Neural cell (in vitro differentiated cells): ENCODE data around the gene TMTC1. TPM values are rescaled to one million over a fixed set of nuclear protein-coding genes. Genes with fewer than 3 reads are reported as not detected.

Experiments
- H2AFZ ChIP-seq: fragments of 200-600, 300-800 bp; sonication (generic), shearing (Covaris generic); 2 replicates; pipeline ENCODE4 v1.6.0; 2014; ENCODE audit warnings: low read depth, mild to moderate bottlenecking, antibody characterized with exemption, low read length, moderate library complexity
- H3F3A ChIP-seq: fragments of 200-600 bp; shearing (Covaris generic); 2 replicates; pipeline ENCODE4 v1.6.1; 2016; ENCODE audit warnings: mild to moderate bottlenecking, moderate library complexity, mixed read lengths, antibody characterized with exemption, low read length; ENCODE audit not compliant: insufficient read depth, poor library complexity, severe bottlenecking
- H3K27ac ChIP-seq: fragments of 200-600, 300-800 bp; sonication (generic), shearing (Covaris generic); 2 replicates; pipeline ENCODE4 v1.5.1; 2014; ENCODE audit warnings: mild to moderate bottlenecking, low read length, moderate library complexity
- H3K27me3 ChIP-seq: fragments of 300-800, 200-600 bp; sonication (generic), shearing (Covaris generic); 2 replicates; pipeline ENCODE4 v1.6.0; 2014; ENCODE audit warnings: mild to moderate bottlenecking, low read depth, low read length, moderate library complexity; ENCODE audit not compliant: insufficient read depth
- H3K36me3 ChIP-seq: fragments of 300-800, 200-600 bp; sonication (generic), shearing (Covaris generic); 2 replicates; pipeline ENCODE4 v1.5.1; 2014; ENCODE audit warnings: mild to moderate bottlenecking, antibody characterized with exemption, low read length, moderate library complexity; ENCODE audit not compliant: insufficient read depth
- H3K4me2 ChIP-seq: fragments of 300-800, 200-600 bp; sonication (generic), shearing (Covaris generic); 2 replicates; pipeline ENCODE4 v1.6.0; 2014; ENCODE audit warnings: mild to moderate bottlenecking, low read length
- H3K4me3 ChIP-seq: fragments of 300-800, 200-600 bp; sonication (generic), shearing (Covaris generic); 2 replicates; pipeline ENCODE4 v1.5.1; 2014; ENCODE audit warnings: mild to moderate bottlenecking, low read length, moderate library complexity
- H3K79me2 ChIP-seq: fragments of 200-600 bp; shearing (Covaris generic); replicated peaks from 2 replicates; pipeline ENCODE4 v1.6.0; 2014; ENCODE audit warnings: mild to moderate bottlenecking, low read length, moderate library complexity; ENCODE audit not compliant: insufficient read depth
- H3K9ac ChIP-seq: fragments of 300-800, 200-600 bp; sonication (generic), shearing (Covaris generic); 2 replicates; pipeline ENCODE4 v1.6.1; 2016; ENCODE audit warnings: mild to moderate bottlenecking, low read length, mixed read lengths
- H3K9me2 ChIP-seq: fragments of 200-600 bp; shearing (Covaris generic); 2 replicates; pipeline ENCODE4 v1.6.1; 2016; ENCODE audit warnings: mild to moderate bottlenecking, low read length, mixed read lengths; ENCODE audit not compliant: insufficient read depth
- H3K9me3 ChIP-seq: fragments of 200-600, 300-800 bp; sonication (generic), shearing (Covaris generic); 2 replicates; pipeline ENCODE4 v1.6.1; 2016; ENCODE audit warnings: mild to moderate bottlenecking, mixed run types, low read length, moderate library complexity, mixed read lengths
- H4K20me1 ChIP-seq: fragments of 200-600 bp; shearing (Covaris generic); 2 replicates; pipeline ENCODE4 v1.6.1; 2016; ENCODE audit warnings: mild to moderate bottlenecking, mixed run types; ENCODE audit not compliant: insufficient read depth
- EP300 ChIP-seq: fragments of 450-650 bp; conservative IDR thresholded peaks from 2 replicates; pipeline ENCODE4 v1.6.1; 2014; ENCODE audit warnings: antibody characterized with exemption, mild to moderate bottlenecking, moderate library complexity; ENCODE audit not compliant: poor library complexity, severe bottlenecking
- EZH2 ChIP-seq: fragments of 200-600, 300-800 bp; shearing (Covaris generic), sonication (generic); IDR thresholded peaks from 2 replicates; pipeline ENCODE4 v1.6.1; 2014; ENCODE audit warnings: antibody characterized with exemption, low read length, borderline replicate concordance, mild to moderate bottlenecking; ENCODE audit not compliant: insufficient read depth, poor library complexity, severe bottlenecking
- MXI1 ChIP-seq: fragments of 450-650 bp; conservative IDR thresholded peaks from 2 replicates; pipeline ENCODE4 v1.6.1; 2014; ENCODE audit warnings: antibody characterized with exemption, mild to moderate bottlenecking; ENCODE audit not compliant: poor library complexity, severe bottlenecking
- POLR2AphosphoS5 ChIP-seq: IDR thresholded peaks from 2 replicates; pipeline ENCODE4 v1.6.1; 2012
- RAD21 ChIP-seq: fragments of 450-650 bp; conservative IDR thresholded peaks from 2 replicates; pipeline ENCODE4 v1.6.1; 2014; ENCODE audit warnings: antibody characterized with exemption, mild to moderate bottlenecking, moderate library complexity
- SMC3 ChIP-seq: fragments of 450-650 bp; conservative IDR thresholded peaks from 2 replicates; pipeline ENCODE4 v1.6.1; 2014; ENCODE audit warnings: antibody characterized with exemption, mild to moderate bottlenecking, moderate library complexity; ENCODE audit not compliant: poor library complexity
- TAF1 ChIP-seq: IDR thresholded peaks from 2 replicates; pipeline ENCODE4 v1.6.1; 2012; ENCODE audit warnings: low read depth
- polyA plus RNA-seq: library from polyadenylated mRNA; depleted of rRNA; stranded (reverse); fragments of >200 nt; gene quantifications from 2 replicates; pipeline ENCODE4 v1.2.3, GENCODE V29; 2014
- TF ChIP-seq, protein P1 (sequence below): fragments of 450-650 bp; IDR thresholded peaks from 2 replicates; pipeline ENCODE4 v1.5.1; 2014; ENCODE audit warnings: antibody characterized with exemption, mild to moderate bottlenecking, moderate library complexity; ENCODE audit not compliant: poor library complexity, severe bottlenecking
- TF ChIP-seq, protein P2 (sequence below): IDR thresholded peaks from 2 replicates; pipeline ENCODE4 v1.6.1; 2012; ENCODE audit warnings: borderline replicate concordance

The TMTC1 gene
- polyA plus RNA-seq, 1 donor from 2014 or later = 10.0 TPM

DNA sequence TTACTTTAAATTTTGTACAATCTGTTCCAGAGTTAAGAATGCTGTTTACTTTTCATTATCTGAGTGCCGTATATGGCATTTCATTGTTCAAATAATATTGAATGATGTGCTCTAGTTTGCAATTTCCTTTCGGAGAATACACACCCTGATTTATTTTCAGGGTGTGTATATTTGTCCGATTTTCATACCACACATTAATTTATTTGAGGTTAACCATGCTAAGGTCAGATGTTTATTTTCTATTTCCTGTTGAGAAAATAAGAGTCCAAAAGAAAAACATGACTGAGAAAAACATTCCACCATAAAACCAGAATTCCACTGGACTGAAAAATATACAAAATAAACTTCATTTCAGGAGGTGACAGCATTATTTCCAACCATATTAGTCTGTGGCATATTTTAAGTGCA is 222.1 kb downstream of the TMTC1 start (continued):
- TF ChIP-seq, protein P1, sequence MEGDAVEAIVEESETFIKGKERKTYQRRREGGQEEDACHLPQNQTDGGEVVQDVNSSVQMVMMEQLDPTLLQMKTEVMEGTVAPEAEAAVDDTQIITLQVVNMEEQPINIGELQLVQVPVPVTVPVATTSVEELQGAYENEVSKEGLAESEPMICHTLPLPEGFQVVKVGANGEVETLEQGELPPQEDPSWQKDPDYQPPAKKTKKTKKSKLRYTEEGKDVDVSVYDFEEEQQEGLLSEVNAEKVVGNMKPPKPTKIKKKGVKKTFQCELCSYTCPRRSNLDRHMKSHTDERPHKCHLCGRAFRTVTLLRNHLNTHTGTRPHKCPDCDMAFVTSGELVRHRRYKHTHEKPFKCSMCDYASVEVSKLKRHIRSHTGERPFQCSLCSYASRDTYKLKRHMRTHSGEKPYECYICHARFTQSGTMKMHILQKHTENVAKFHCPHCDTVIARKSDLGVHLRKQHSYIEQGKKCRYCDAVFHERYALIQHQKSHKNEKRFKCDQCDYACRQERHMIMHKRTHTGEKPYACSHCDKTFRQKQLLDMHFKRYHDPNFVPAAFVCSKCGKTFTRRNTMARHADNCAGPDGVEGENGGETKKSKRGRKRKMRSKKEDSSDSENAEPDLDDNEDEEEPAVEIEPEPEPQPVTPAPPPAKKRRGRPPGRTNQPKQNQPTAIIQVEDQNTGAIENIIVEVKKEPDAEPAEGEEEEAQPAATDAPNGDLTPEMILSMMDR = no peak
- TF ChIP-seq SMC3 = no peak
- TF ChIP-seq EZH2 = no peak

DNA sequence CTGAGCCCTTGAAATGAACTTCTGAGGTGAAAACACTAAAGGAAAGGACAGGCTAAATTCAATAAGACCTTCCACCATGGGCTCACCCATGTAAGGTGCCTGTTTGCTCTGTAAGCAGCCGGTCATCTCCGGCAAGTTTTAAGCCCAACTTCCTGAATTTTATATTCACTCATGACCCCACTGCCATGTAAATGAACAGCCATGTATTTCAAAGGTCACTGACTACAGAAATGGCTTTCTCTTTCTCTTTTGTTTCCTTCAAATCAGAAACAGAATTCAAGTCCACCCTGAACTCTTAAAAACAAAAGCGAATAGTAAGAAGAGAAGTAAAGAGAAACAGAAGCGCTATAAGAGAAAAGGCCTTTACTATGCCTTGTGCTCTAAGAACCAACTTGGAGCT is 224.5 kb downstream of the TMTC1 start:
- peak overlapping the region; percentile 54 for H3K27ac ChIP-seq

More for the DNA sequence above, 224.5 kb downstream of the TMTC1 start:
- no peak overlapping the region for H2AFZ ChIP-seq
- no peaks in the 10 kb centered on the region for H3K27me3 ChIP-seq
- no peaks in the 10 kb centered on the region for H4K20me1 ChIP-seq
- H3K4me2 ChIP-seq = no peak overlapping the region
- H3K4me3 ChIP-seq = no peak overlapping the region
- H3K9me3 ChIP-seq = no peaks in the 10 kb centered on the region
- no peak for TF ChIP-seq POLR2AphosphoS5
- no peak for TF ChIP-seq RAD21
- TF ChIP-seq EZH2 = no peak
- TF ChIP-seq TAF1 = no peak
- no peak for TF ChIP-seq EP300
- TF ChIP-seq, protein P1 = no peak
- TF ChIP-seq, protein P2, sequence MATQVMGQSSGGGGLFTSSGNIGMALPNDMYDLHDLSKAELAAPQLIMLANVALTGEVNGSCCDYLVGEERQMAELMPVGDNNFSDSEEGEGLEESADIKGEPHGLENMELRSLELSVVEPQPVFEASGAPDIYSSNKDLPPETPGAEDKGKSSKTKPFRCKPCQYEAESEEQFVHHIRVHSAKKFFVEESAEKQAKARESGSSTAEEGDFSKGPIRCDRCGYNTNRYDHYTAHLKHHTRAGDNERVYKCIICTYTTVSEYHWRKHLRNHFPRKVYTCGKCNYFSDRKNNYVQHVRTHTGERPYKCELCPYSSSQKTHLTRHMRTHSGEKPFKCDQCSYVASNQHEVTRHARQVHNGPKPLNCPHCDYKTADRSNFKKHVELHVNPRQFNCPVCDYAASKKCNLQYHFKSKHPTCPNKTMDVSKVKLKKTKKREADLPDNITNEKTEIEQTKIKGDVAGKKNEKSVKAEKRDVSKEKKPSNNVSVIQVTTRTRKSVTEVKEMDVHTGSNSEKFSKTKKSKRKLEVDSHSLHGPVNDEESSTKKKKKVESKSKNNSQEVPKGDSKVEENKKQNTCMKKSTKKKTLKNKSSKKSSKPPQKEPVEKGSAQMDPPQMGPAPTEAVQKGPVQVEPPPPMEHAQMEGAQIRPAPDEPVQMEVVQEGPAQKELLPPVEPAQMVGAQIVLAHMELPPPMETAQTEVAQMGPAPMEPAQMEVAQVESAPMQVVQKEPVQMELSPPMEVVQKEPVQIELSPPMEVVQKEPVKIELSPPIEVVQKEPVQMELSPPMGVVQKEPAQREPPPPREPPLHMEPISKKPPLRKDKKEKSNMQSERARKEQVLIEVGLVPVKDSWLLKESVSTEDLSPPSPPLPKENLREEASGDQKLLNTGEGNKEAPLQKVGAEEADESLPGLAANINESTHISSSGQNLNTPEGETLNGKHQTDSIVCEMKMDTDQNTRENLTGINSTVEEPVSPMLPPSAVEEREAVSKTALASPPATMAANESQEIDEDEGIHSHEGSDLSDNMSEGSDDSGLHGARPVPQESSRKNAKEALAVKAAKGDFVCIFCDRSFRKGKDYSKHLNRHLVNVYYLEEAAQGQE = no peak
- no peak for TF ChIP-seq MXI1
- no peak for TF ChIP-seq SMC3
- H3K9me2 ChIP-seq = no peaks in the 10 kb centered on the region
- H3K79me2 ChIP-seq = no peaks in the 10 kb centered on the region
- H3F3A ChIP-seq = peaks cover 3% of the 10 kb centered on the region
- H3K9ac ChIP-seq = no peak overlapping the region
- no peaks in the 10 kb centered on the region for H3K36me3 ChIP-seq
